HepG2 (cell line): Measurements from ENCODE around the gene TFDP2. TPM values are rescaled to one million over a fixed set of nuclear protein-coding genes. Genes with fewer than 3 reads are reported as not detected.

Experiments used
- CAMTA2 ChIP-seq: sonication (generic); formaldehyde crosslinking; IDR thresholded peaks from 2 replicates; pipeline ENCODE4 v1.4.0; 2020; ENCODE audit warnings: mild to moderate bottlenecking, missing genetic modification reagents, borderline replicate concordance
- ETS1 ChIP-seq: sonication (generic); formaldehyde crosslinking; IDR thresholded peaks from 2 replicates; pipeline ENCODE4 v1.4.0; 2020; ENCODE audit warnings: missing genetic modification reagents
- FOXP1 ChIP-seq, 2 experiments: fragments of 450-650 bp in 1 of 2; IDR thresholded peaks; 2 replicates each; pipeline ENCODE4 v1.6.1; 2017 to 2018; ENCODE audit warnings: antibody characterized with exemption in 1 of 2
- HOXA9 ChIP-seq: sonication (generic); formaldehyde crosslinking; IDR thresholded peaks from 2 replicates; pipeline ENCODE4 v1.8.1; 2022; ENCODE audit warnings: missing genetic modification reagents, mild to moderate bottlenecking, moderate library complexity, borderline replicate concordance
- MTA3 ChIP-seq: sonication (generic); formaldehyde crosslinking; IDR thresholded peaks from 2 replicates; pipeline ENCODE4 v1.4.0; 2020; ENCODE audit warnings: missing genetic modification reagents
- NFE2L1 ChIP-seq: sonication (generic); formaldehyde crosslinking; IDR thresholded peaks from 2 replicates; pipeline ENCODE4 v1.4.0; 2020; ENCODE audit warnings: missing genetic modification reagents, mild to moderate bottlenecking, borderline replicate concordance
- REST ChIP-seq, 2 experiments: IDR thresholded peaks; 2 replicates each; pipeline ENCODE4 v1.6.1; 2011 to 2012; ENCODE audit warnings: low read length in 2 of 2, borderline replicate concordance in 1 of 2, low read depth in 1 of 2, mild to moderate bottlenecking in 1 of 2, moderate library complexity in 1 of 2
- SP140L ChIP-seq: sonication (generic); formaldehyde crosslinking; IDR thresholded peaks from 2 replicates; pipeline ENCODE4 v1.4.0; 2020; ENCODE audit warnings: missing genetic modification reagents, borderline replicate concordance
- U2AF1 ChIP-seq: fragments of 200-400 bp; formaldehyde crosslinking; optimal IDR thresholded peaks from 2 replicates; pipeline ENCODE3; 2017; ENCODE audit warnings: mild to moderate bottlenecking, low read depth, low read length
- ZBTB49 ChIP-seq: sonication (generic); formaldehyde crosslinking; IDR thresholded peaks from 2 replicates; pipeline ENCODE4 v1.4.0; 2020; ENCODE audit warnings: missing genetic modification reagents, borderline replicate concordance
- ZNF24 ChIP-seq: fragments of 450-650 bp; IDR thresholded peaks from 2 replicates; pipeline ENCODE4 v1.6.1; 2017; ENCODE audit warnings: antibody characterized with exemption, mild to moderate bottlenecking
- ZNF275 ChIP-seq: sonication (generic); formaldehyde crosslinking; IDR thresholded peaks from 2 replicates; pipeline ENCODE4 v1.8.0; 2022; ENCODE audit warnings: missing genetic modification reagents, mild to moderate bottlenecking, inconsistent platforms, borderline replicate concordance
- ZNF451 ChIP-seq: sonication (generic); formaldehyde crosslinking; IDR thresholded peaks from 2 replicates; pipeline ENCODE4 v1.5.0; 2020; ENCODE audit warnings: mild to moderate bottlenecking, missing genetic modification reagents
- ZNF770 ChIP-seq: sonication (generic); formaldehyde crosslinking; IDR thresholded peaks from 2 replicates; pipeline ENCODE4 v1.5.0; 2020; ENCODE audit warnings: mild to moderate bottlenecking, missing genetic modification reagents
- ZNF776 ChIP-seq: sonication (generic); formaldehyde crosslinking; IDR thresholded peaks from 2 replicates; pipeline ENCODE4 v1.4.0; 2020; ENCODE audit warnings: mild to moderate bottlenecking, missing genetic modification reagents
- ZNF790 ChIP-seq: sonication (generic); formaldehyde crosslinking; IDR thresholded peaks from 2 replicates; pipeline ENCODE4 v1.8.0; 2022; ENCODE audit warnings: missing genetic modification reagents, mild to moderate bottlenecking, borderline replicate concordance
- polyA plus RNA-seq, 8 experiments: library from polyadenylated mRNA; depleted of rRNA in 3 of 8; stranded (reverse) in 7 of 8; unstranded in 1 of 8; fragments of >200 nt; fragmentation: Illumina TruSeq in 4 of 8; extraction: Trizol in 4 of 8; gene quantifications; 2 replicates each; pipeline versions ENCODE4 v1.2.1 to v1.2.3, GENCODE V29; 2011 to 2016; ENCODE audit warnings: low read depth in 4 of 8, missing spikeins in 1 of 8, mixed read lengths in 1 of 8; ENCODE audit not compliant: insufficient read depth in 1 of 8
- total RNA-seq, 5 experiments: library from RNA; depleted of rRNA; stranded (reverse); fragments of >200 nt; fragmentation: Illumina TruSeq; extraction: Trizol; gene quantifications; 2 replicates each; pipeline ENCODE4 v1.2.3, GENCODE V29; 2016; ENCODE audit warnings: low read depth in 1 of 5

Gene TFDP2
- total and polyA plus RNA-seq, 2 of the 13 experiments (the other 11 are each of a cell fraction or from before 2014, with no cell fraction given): 17.9 to 37.4 TPM

GRCh38 chr3:142148792-142149672 is at the start of gene TFDP2 (continued):
- no peak for TF ChIP-seq ZNF451 (CRISPR knock-in tag)
- TF ChIP-seq ETS1: no peak
- no peak for TF ChIP-seq U2AF1
- no peak for TF ChIP-seq MTA3 (CRISPR knock-in tag)
- TF ChIP-seq HOXA9 (CRISPR knock-in tag): 0 out of 2 replicates have a peak, but pooled peaks have one; percentile 62
- TF ChIP-seq ZNF24: 0 out of 2 replicates have a peak, but pooled peaks have one; percentile 43
- no peak for TF ChIP-seq ZBTB49 (CRISPR knock-in tag)
- TF ChIP-seq SP140L (CRISPR knock-in tag): no peak
- TF ChIP-seq ZNF776 (CRISPR knock-in tag): no peak
- no peak; a peak in 1 of 4 replicates for TF ChIP-seq REST (IDR thresholded peaks at IDR 0.05; ENCODE audit: borderline replicate concordance in 1 of 2, low read depth in 1 of 2, low read length in 2 of 2)
- no peak; the same call in 1 of the 2 replicates for TF ChIP-seq ZNF770 (CRISPR knock-in tag)
- TF ChIP-seq NFE2L1 (CRISPR knock-in tag): no peak
- no peak for TF ChIP-seq FOXP1 (IDR thresholded peaks at IDR 0.05)
- TF ChIP-seq FOXP1 (CRISPR knock-in tag; IDR thresholded peaks at IDR 0.05): no peak
- TF ChIP-seq CAMTA2 (CRISPR knock-in tag): no peak
- TF ChIP-seq ZNF275 (CRISPR knock-in tag): no peak
- peak; percentile 82; the same call in 1 of the 2 replicates for TF ChIP-seq ZNF790 (CRISPR knock-in tag)
